ENCODE data around the gene RNU6-9.
A peak's percentile ranks its signal among the peaks of the same experiment; 100 is the strongest.
"Not testable (repeated sequence)": the region's sequence is repeated elsewhere in the genome, so short reads cannot be mapped to it uniquely, and the experiment has no call there.

RNU6-9 gene

DNA sequence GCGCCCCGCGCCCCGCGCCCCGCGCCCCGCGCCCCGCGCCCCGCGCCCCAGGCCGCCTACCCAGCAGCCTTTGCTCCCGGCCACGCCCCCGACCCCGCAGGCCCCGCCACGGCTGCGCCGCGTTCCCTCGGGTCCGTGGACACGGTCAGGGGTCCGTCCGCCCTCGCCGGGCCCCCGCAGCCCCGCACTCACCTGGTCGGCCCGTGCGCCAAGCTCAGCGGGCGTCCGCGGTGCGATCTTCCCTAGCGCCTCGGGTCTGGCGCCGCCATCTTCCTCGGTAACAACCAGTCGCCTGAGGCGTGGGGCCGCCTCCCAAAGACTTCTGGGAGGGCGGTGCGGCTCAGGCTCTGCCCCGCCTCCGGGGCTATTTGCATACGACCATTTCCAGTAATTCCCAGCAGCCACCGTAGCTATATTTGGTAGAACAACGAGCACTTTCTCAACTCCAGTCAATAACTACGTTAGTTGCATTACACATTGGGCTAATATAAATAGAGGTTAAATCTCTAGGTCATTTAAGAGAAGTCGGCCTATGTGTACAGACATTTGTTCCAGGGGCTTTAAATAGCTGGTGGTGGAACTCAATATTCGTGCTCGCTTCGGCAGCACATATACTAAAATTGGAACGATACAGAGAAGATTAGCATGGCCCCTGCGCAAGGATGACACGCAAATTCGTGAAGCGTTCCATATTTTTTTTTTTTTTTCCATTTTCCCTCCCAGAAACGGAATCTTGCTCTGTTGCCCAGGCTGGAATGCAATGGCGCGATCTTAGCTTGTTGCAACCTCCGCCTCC lies at the start of gene RNU6-9, which contains the start of gene MED16:
TSS of gene RNU6-9 (plus strand) at position 591 of the 796 bp plus-strand sequence.
TSS of gene MED16 (minus strand) at position 294 of the 796 bp plus-strand sequence. CDS start 2,056 bp downstream, outside the sequence.
- peak; percentile 86 for DNase-seq (ENCODE audit: low read depth)

DNA sequence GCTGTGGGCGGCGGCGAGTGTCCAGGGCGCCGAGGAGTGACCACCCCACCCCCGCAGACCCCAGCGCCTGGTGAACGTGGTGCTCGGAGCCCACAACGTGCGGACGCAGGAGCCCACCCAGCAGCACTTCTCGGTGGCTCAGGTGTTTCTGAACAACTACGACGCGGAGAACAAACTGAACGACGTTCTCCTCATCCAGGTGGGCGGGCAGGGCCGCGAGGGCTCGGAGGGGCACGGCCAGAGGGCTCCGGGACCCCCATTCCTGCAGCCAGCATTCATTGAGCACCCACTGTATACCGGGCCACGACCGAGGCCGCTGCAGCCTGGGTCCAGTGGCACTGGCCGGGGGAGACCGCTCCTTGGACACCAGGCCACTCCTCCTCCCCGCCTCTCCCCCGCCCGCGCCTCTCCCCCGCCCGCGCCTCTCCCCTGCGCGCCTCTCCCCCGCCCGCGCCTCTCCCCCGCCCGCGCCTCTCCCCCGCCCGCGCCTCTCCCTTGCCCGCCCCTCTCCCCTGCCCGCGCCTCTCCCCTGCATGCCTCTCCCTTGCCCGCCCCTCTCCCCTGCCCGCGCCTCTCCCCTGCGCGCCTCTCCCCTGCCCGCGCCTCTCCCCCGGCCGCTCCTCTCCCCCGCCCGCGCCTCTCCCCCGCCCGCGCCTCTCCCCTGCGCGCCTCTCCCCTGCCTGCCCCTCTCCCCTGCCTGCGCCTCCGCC lies 49.3 kb upstream of the RNU6-9 start:
- DNase-seq (ENCODE audit: low read depth), result no peak

DNA sequence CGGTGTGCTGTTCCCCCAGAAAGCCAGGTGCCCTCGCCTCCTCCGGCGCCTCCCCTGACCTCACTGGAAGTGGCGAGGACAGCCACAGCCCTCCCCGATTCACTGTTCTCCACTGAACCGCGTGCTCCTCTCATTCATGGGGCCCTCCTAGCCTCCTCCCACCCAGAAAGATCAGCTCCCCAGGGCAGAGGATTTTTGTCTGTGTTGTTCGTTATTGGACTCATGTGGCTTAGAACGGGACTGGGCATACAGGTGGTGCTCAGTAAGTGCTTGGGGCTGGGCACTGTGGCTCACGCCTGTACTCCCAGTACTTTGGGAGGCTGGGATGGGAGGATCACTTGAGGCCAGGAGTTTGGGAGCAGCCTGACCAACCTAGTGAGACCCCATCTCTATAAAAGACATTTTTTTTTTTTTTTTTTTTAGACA lies 48.7 kb upstream of the RNU6-9 start:
- peak; percentile 24 for DNase-seq (ENCODE audit: low read depth)

DNA sequence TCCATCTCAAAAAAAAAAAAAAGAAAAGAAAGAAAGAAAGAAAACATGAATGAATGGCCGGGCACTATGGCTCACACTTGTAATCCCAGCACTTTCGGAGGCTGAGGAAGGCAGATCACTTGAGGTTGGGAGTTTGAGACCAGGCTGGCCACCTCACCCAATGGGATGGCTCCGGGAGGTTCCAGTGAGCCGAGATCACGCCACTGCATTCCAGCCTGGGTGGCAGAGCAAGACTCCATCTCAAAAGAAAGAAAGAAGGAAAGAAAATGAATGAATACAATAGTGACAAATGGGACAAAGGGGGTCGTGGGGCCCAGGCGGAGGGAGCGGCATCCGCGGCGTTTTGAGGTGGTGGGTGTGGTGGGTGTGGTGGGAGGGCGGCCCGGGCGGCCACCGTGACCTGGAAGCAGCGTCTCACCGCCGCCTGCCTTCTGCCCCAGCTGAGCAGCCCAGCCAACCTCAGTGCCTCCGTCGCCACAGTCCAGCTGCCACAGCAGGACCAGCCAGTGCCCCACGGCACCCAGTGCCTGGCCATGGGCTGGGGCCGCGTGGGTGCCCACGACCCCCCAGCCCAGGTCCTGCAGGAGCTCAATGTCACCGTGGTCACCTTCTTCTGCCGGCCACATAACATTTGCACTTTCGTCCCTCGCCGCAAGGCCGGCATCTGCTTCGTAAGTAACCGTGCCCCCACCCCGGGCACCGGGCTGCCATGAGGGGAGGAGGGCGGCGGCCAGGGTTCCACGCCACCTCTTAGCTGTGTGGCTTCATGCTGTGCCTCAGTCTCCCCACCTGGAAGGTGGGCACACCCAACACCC lies 47.4 kb upstream of the RNU6-9 start:
- no peak for DNase-seq (ENCODE audit: low read depth)

DNA sequence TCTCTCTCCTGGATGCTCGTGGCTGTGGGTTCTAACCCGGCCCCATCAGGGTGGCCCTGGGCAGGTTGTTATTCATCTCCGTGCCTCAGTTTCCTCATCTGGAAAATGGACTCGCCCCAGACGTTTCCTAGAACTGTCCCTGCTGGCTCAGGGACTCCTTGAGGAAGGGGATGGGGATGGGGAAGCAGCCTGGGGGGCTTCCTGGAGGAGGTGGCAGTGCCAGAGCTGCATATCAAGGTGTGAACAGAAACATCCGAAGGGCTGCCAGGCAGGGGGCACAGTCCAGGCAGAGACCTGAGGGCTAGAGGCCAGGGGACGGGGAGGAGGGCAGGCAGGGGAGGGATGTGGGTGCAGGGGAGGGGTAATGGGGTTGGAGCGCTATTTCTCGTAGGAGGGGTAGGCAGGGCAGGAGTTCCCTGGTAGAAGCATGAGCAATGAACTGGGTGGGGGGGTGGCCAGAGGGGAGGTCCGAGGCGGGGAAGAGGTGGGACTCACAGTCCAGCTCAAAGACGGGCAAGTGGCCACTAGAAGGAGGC lies 44.8 kb upstream of the RNU6-9 start:
- no peak for DNase-seq (ENCODE audit: low read depth)

DNA sequence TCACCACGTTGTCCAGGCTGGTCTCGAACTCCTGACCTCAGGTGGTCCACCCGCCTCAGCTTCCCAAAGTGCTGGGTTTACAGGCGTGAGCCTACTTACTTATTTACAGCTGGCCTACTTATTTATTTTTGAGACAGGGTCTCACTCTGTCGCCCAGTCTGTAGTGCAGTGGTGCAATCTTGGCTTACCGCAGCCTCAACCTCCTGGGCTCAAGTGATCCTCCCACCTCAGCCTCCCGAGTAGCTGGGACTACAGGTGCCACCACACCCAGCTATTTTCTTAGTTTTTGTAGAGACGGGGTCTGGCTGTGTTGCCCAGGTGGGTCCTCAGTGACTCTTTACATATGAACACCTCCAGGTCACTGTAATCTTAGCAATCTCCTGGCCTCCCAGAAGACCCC lies 44.1 kb upstream of the RNU6-9 start:
- not testable (repeated sequence) for DNase-seq (ENCODE audit: low read depth)

DNA sequence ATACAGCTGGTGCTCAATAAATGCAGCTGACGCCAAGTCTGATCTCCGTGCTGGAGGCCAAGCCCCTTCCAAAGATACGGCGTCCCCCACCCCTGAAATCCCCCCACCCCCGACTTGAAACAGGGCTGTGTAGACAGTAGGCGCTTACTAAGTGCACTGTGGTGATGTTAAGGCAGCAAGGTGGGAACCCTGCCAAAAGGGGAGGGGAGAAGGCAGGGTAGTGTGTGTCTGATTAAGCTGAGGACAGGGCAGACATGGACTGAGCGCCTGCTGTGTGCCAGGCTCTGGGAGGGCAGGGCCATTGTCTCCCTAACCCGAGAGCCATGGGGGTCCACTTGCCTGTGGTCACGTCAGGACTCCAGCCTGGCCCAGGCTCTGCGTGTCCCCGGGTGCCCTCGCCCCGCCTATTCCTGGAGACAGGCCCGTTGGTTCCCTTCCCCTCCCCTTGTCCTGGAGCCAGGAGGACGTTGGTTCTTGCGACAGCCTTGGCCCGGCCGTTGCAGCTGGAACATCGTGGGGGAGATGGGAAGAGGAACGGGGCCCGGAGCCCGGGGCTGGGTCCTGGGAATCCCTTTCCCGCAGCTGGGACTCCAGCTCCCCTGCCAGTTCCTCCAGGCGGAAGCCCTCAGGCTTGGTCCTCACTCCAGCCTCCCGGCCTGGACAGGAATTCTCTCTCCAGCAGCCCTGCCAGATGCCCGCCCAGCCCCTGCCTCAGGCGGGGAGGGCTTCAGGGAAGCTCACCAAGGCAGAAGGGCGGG lies 42.9 kb upstream of the RNU6-9 start:
- DNase-seq (ENCODE audit: low read depth), result peak; percentile 87

DNA sequence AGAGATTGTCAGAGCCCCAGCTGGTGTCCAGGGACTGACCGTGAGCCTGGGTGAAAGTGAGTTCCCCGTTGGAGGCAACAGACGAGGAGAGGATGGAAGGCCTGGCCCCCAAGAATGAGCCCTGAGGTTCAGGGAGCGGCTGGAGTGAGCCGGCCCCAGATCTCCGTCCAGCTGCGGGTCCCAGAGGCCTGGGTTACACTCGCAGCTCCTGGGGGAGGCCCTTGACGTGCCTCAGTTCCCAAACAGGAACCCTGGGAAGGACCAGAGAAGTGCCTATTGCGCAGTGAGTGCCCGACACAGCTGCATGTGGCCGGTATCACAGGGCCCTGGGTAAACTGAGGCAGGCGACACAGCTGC lies 42.3 kb upstream of the RNU6-9 start:
- no peak for DNase-seq (ENCODE audit: low read depth)

DNA sequence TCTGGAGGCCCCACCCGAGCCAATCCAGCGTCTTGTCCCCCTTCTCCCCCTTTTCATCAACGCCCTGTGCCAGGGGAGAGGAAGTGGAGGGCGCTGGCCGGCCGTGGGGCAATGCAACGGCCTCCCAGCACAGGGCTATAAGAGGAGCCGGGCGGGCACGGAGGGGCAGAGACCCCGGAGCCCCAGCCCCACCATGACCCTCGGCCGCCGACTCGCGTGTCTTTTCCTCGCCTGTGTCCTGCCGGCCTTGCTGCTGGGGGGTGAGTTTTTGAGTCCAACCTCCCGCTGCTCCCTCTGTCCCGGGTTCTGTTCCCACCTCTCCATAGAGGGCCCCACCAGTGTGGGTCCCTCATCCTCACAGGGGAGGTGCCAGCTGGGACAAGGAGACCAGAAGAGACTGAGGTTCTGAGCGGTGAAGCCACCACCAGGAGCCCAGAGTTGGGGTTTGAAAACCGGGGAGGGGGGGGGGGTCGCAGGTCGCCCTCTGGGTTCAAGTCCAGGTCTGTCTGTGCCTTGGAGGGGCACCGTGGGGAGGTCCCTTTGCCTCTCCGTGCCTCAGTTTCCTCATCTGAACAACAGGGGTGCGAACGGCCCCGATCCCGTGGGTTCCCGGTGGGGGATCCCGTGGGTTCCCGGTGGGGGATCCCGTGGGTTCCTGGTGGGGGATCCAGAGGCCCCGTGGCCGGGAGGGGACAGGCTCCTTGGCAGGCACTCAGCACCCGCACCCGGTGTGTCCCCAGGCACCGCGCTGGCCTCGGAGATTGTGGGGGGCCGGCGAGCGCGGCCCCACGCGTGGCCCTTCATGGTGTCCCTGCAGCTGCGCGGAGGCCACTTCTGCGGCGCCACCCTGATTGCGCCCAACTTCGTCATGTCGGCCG lies 40.9 kb upstream of the RNU6-9 start, which contains the start of gene ELANE:
TSS of gene ELANE (plus strand) at position 168 of the 878 bp plus-strand sequence. CDS start at position 194, 26 bp downstream.
- no peak for DNase-seq (ENCODE audit: low read depth)

DNA sequence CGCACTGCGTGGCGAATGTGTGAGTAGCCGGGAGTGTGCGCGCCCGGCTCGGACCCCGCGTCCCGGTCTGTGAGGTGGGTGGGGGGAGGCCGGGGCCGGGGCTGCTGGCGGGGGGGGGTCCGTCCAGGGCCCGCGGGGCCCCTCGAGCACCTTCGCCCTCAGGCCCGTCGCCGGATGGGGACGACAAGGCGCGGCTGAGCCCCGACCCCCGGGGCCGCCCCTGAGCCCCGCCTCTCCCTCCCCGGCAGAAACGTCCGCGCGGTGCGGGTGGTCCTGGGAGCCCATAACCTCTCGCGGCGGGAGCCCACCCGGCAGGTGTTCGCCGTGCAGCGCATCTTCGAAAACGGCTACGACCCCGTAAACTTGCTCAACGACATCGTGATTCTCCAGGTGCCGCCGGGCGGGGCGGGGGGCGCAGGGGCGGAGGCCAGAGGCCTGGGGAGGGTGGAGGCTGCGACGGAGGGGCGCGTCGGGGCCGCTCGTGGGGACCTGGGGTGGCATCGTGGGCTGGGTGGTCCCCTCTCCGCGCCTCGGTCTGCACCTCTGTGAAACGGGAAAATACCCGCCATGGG lies 40.2 kb upstream of the RNU6-9 start:
- no peak for DNase-seq (ENCODE audit: low read depth)

DNA sequence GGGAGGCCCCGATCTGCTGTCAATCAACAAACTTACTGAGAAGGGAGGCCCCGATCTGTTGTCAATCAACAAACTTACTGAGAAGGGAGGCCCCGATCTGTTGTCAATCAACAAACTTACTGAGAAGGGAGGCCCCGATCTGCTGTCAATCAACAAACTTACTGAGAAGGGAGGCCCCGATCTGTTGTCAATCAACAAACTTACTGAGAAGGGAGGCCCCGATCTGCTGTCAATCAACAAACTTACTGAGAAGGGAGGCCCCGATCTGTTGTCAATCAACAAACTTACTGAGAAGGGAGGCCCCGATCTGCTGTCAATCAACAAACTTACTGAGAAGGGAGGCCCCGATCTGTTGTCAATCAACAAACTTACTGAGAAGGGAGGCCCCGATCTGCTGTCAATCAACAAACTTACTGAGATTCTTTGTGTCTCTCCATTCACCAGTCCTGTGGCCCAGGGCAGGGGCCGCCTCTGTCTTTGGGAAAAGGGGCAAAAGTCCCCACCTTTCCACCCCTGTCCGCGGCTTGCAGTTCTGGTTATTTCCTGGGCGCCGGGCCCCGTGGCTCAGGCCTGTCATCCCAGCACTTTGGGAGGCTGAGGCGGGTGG lies 39.6 kb upstream of the RNU6-9 start:
- DNase-seq (ENCODE audit: low read depth), result not testable (repeated sequence)

DNA sequence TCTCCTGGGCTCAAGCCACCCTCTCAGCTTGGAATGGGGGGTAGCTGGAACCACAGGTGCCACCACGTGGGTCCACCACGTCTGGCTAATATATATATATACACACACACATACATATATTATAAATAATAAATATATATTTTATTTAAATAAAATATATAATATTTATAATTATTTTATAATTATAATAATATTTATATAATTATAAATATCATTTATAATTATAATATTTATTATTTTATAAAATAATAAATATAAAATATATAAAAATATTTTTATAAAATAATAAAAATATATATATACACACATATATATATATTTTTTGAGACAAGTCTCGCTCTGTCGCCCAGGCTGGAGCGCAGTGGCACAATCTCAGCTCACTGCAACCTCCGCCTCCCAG lies 38.7 kb upstream of the RNU6-9 start:
- no peak for DNase-seq (ENCODE audit: low read depth)

DNA sequence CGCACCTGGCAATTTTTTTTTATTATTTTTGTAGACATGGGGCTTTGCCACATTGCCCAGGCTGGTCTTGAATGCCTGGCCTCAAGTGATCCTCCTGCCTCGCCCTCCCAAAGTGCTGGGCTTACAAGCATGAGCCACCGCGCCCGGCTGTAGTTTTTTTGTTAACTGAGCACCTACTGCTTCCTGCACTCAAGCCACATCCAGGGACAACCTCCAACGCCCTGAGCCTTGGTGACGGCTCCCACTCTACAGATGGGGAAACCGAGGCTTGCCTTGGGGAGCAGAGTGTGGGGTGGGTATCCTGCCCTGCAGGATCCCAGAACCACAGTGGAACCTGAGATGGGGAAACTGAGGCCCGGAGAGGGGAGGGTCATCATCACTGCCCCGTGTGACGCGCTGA lies 38.1 kb upstream of the RNU6-9 start:
- DNase-seq (ENCODE audit: low read depth), result no peak

DNA sequence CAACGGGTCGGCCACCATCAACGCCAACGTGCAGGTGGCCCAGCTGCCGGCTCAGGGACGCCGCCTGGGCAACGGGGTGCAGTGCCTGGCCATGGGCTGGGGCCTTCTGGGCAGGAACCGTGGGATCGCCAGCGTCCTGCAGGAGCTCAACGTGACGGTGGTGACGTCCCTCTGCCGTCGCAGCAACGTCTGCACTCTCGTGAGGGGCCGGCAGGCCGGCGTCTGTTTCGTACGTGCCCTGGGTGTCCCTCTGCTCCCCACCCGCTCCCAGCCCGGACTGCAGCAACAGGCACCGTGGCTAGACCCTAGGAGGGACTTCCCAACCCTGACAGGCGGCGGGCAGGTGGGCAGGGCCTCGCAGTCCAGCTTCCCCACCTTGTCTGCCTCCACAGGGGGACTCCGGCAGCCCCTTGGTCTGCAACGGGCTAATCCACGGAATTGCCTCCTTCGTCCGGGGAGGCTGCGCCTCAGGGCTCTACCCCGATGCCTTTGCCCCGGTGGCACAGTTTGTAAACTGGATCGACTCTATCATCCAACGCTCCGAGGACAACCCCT lies 37.6 kb upstream of the RNU6-9 start:
- DNase-seq (ENCODE audit: low read depth), result no peak

DNA sequence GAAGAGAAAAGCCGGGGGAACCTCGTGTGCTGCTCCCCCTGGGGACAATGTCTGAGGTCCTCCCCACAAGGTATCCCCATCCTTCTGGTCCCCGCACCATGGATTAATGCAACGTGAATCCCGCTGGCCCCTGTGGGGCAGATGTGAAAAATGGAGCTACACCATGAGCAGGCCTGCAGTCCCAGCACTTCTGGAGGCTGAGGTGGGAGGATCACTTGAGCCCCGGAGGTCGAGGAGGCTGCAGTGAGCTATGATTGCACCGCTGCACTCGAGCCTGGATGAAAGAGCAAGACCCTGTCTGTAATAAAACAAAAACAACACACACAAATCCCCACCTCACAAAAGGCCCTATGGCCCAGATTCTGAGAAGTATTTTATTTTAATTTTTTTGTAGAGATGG lies 35.0 kb upstream of the RNU6-9 start:
- DNase-seq (ENCODE audit: low read depth), result no peak

DNA sequence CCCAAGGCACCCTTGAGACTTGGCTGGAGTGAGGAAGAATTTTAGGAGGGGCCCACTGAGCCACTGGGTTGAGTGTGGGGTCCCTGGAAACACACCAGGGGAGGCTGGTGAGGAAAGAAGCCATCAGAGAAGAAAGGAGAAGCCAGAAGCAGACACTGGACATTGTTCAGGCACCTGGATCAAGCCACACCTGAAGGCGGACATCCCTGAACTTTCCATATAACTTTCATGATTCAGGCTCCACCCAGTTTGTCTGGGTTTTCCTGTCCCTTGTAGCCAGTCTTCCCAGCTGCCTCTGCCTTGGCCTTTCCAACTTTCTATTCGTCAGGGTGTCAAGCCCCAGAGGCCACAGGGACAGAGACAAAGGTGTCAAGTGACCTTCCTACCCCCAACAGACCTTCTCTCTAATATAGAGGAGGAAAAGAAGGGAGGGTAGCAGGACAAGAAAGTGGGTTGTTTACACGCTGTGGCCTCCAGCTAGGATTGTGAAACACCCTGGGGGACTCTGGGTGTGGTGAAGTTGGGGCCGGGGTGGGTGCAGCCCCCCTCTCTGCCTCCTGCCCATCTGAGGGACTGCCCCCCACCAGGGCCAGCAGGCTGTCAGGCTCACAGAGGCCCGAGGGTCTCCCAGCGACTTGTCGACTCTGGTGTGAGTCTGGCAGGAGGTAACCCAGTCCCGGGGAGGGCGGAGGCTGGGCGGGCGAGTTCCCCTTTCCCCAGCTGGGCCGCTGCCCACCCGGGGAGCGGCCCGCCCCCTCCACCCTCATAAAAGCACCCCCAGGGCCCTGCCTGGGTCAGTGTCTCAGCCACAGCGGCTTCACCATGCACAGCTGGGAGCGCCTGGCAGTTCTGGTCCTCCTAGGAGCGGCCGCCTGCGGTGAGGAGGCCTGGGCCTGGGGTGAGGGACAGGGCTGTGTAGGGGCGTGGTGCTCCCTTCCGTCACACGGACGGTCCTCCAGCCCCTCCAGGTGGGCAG lies 34.1 kb upstream of the RNU6-9 start, which contains the start of gene CFD:
TSS of gene CFD (plus strand) at position 797 of the 976 bp plus-strand sequence. CDS start at position 823, 26 bp downstream.
- DNase-seq (ENCODE audit: low read depth), result no peak

DNA sequence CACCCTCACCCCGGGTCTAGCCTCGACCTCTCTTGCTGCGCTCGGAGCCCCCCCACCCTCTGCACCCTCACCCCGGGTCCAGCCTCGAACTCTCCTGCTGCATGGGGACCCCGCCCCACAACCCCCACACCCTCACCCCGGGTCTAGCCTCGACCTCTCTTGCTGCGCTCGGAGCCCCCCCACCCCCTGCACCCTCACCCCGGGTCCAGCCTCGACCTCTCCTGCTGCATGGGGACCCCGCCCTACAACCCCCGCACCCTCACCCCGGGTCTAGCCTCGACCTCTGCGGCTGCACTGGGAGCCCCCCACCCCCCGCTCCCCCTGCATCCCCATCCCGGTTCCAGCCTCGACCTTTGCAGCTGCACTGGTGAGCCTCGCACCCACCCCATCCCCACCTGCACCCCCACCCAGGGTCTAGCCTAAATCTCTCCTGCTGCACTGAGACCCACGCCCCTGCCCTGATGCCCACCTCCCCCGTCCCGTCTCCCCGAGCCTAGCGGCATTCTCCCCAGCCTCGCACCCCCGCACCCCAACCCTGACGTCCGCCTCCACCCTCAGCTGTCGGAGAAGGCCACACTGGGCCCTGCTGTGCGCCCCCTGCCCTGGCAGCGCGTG lies 32.0 kb upstream of the RNU6-9 start:
- no peak for DNase-seq (ENCODE audit: low read depth)

All from amniotic epithelial cell (primary cell).